ENCODE results near the gene COPE. TPM values are rescaled to one million over a fixed set of nuclear protein-coding genes. Genes with fewer than 3 reads are reported as not detected.

The COPE gene
- total RNA-seq, 1 experiment from 2014 or later = 408 TPM

GRCh38 chr19:18883526-18884304 lies 35.5 kb downstream of the COPE start:
- Histone ChIP-seq H3K4me1 (ENCODE audit: insufficient read depth, low read length) (no peaks in the 10 kb centered on the region), H3K9ac (ENCODE audit: low read length) (no peak overlapping the region), H3K9me3 (ENCODE audit: low read length) (no peaks in the 10 kb centered on the region), H3K9me2 (replicated peaks; ENCODE audit: low read length) (no peaks in the 10 kb centered on the region), H3F3A (ENCODE audit: low read length, unreplicated experiment) (no peaks in the 10 kb centered on the region), H3K79me2 (ENCODE audit: low read length) (no peaks in the 10 kb centered on the region), H4K20me1 (ENCODE audit: low read length) (no peaks in the 10 kb centered on the region), H3K36me3 (ENCODE audit: low read depth, low read length) (no peaks in the 10 kb centered on the region), H3K4me2 (ENCODE audit: low read length) (no peak overlapping the region), H3K27ac (ENCODE audit: low read length) (no peak overlapping the region), H3K27me3 (ENCODE audit: low read length) (no peaks in the 10 kb centered on the region), H3K4me3 (ENCODE audit: low read length) (no peak overlapping the region), H2AFZ (ENCODE audit: low read length) (no peak overlapping the region)
- intact Hi-C loops (cut with micrococcal nuclease) = no loop called here
- no TSS peak for BruUV-seq (replicated peaks)
- no peak for ATAC-seq
- ChIA-PET CTCF (no interaction called here), POLR2A (ENCODE audit: unreplicated experiment) (no interaction called here)
- TF ChIP-seq EZH2 (IDR thresholded peaks at IDR 0.05; ENCODE audit: low read length, unreplicated experiment) (no peak), CTCF (conservative IDR thresholded peaks at IDR 0.05; ENCODE audit: low read depth, low read length) (no peak), EZH2phosphoT487 (IDR thresholded peaks at IDR 0.05; ENCODE audit: borderline replicate concordance, low read length) (no peak)
- DNase-seq = no peak

GRCh38 chr19:18881491-18881890 lies 37.7 kb downstream of the COPE start:
- Histone ChIP-seq H4K20me1 (ENCODE audit: low read length) (no peaks in the 10 kb centered on the region), H3K79me2 (ENCODE audit: low read length) (no peaks in the 10 kb centered on the region), H3K9me2 (replicated peaks; ENCODE audit: low read length) (no peaks in the 10 kb centered on the region), H3K27ac (ENCODE audit: low read length) (no peak overlapping the region), H3K4me1 (ENCODE audit: insufficient read depth, low read length) (no peaks in the 10 kb centered on the region), H3K27me3 (ENCODE audit: low read length) (no peaks in the 10 kb centered on the region), H3K4me3 (ENCODE audit: low read length) (no peak overlapping the region), H3F3A (ENCODE audit: low read length, unreplicated experiment) (no peaks in the 10 kb centered on the region), H3K9me3 (ENCODE audit: low read length) (no peaks in the 10 kb centered on the region), H3K9ac (ENCODE audit: low read length) (no peak overlapping the region), H3K36me3 (ENCODE audit: low read depth, low read length) (no peaks in the 10 kb centered on the region), H2AFZ (ENCODE audit: low read length) (no peak overlapping the region), H3K4me2 (ENCODE audit: low read length) (no peak overlapping the region)
- DNase-seq (no peak), ATAC-seq (no peak)
- intact Hi-C loops (cut with micrococcal nuclease) = no loop called here
- no peak for TF ChIP-seq CTCF (conservative IDR thresholded peaks at IDR 0.05; ENCODE audit: low read depth, low read length)
- no peak for TF ChIP-seq EZH2phosphoT487 (IDR thresholded peaks at IDR 0.05; ENCODE audit: borderline replicate concordance, low read length)
- TF ChIP-seq EZH2 (IDR thresholded peaks at IDR 0.05; ENCODE audit: low read length, unreplicated experiment) = no peak
- no TSS peak for BruUV-seq (replicated peaks)
- ChIA-PET CTCF (no interaction called here), POLR2A (ENCODE audit: unreplicated experiment) (no interaction called here)

Data from PC-3 (cell line).